SU-DHL-6 (cell line): ENCODE data around the gene IFRD2.

ENCODE experiments used
- H2AFZ ChIP-seq: fragments of 200-600 bp; sonication (generic); 2 replicates; pipeline ENCODE4 v1.6.1; 2014; ENCODE audit warnings: low read depth, mild to moderate bottlenecking, moderate library complexity, mixed read lengths, antibody characterized with exemption, low read length; ENCODE audit not compliant: severe bottlenecking
- H3F3A ChIP-seq: fragments of 200-600 bp; shearing (Covaris generic); 2 replicates; pipeline ENCODE4 v1.6.0; 2016; ENCODE audit warnings: antibody characterized with exemption, mild to moderate bottlenecking; ENCODE audit not compliant: insufficient read depth
- H3K27ac ChIP-seq: fragments of 200-600 bp; sonication (generic); 2 replicates; pipeline ENCODE4 v1.5.1; 2016; ENCODE audit warnings: low read depth, mild to moderate bottlenecking, low read length, moderate library complexity, mixed read lengths
- H3K27me3 ChIP-seq: fragments of 200-600 bp; sonication (generic), shearing (Covaris generic); 2 replicates; pipeline ENCODE4 v1.6.0; 2014; ENCODE audit warnings: mild to moderate bottlenecking, low read length
- H3K36me3 ChIP-seq: fragments of 200-600 bp; sonication (generic); 2 replicates; pipeline ENCODE4 v1.6.1; 2014; ENCODE audit warnings: mild to moderate bottlenecking, low read length, mixed read lengths
- H3K4me2 ChIP-seq: fragments of 300-600, 200-600 bp; shearing (Covaris generic), sonication (generic); 2 replicates; pipeline ENCODE4 v1.6.0; 2014; ENCODE audit warnings: low read length, low read depth, mild to moderate bottlenecking; ENCODE audit not compliant: poor library complexity, severe bottlenecking
- H3K4me3 ChIP-seq: fragments of 200-600 bp; sonication (generic); 2 replicates; pipeline ENCODE4 v1.5.1; 2014; ENCODE audit warnings: antibody characterized with exemption, low read length, mild to moderate bottlenecking, mixed read lengths; ENCODE audit not compliant: insufficient read depth, poor library complexity, severe bottlenecking
- H3K79me2 ChIP-seq: fragments of 200-600 bp; sonication (generic); 2 replicates; pipeline ENCODE4 v1.6.1; 2014; ENCODE audit warnings: mild to moderate bottlenecking, low read length, moderate library complexity; ENCODE audit not compliant: insufficient read depth
- H3K9ac ChIP-seq: fragments of 200-600 bp; sonication (generic); 2 replicates; pipeline ENCODE4 v1.7.0; 2014; ENCODE audit warnings: mild to moderate bottlenecking, low read length
- H3K9me2 ChIP-seq: fragments of 200-600 bp; sonication (generic); replicated peaks from 2 replicates; pipeline ENCODE4 v1.6.1; 2014; ENCODE audit warnings: low read length; ENCODE audit not compliant: insufficient read depth
- H3K9me3 ChIP-seq: fragments of 200-600 bp; sonication (generic); 2 replicates; pipeline ENCODE4 v1.6.1; 2014; ENCODE audit warnings: low read length, mixed read lengths; ENCODE audit not compliant: insufficient read depth
- H4K20me1 ChIP-seq: fragments of 200-600 bp; sonication (generic); 2 replicates; pipeline ENCODE4 v1.6.1; 2014; ENCODE audit warnings: low read depth, mild to moderate bottlenecking, antibody characterized with exemption, low read length, moderate library complexity, mixed read lengths
- CTCF ChIP-seq: fragments of 200-600 bp; sonication (generic); IDR thresholded peaks from one replicate; pipeline ENCODE4 v1.5.1; 2017; ENCODE audit warnings: antibody characterized with exemption, mild to moderate bottlenecking, low read length, moderate library complexity; ENCODE audit not compliant: insufficient read depth, poor library complexity, severe bottlenecking
- EZH2phosphoT487 ChIP-seq: fragments of 200-600 bp; sonication (generic), shearing (Covaris generic); conservative IDR thresholded peaks from 2 replicates; pipeline ENCODE4 v1.6.1; 2018; ENCODE audit warnings: mild to moderate bottlenecking, antibody characterized with exemption, low read length, moderate library complexity, mixed read lengths

The IFRD2 gene

GRCh38 chr3:50270422-50271224 is 21.6 kb downstream of the IFRD2 start:
- no peak overlapping the region for H3K27ac ChIP-seq
- H2AFZ ChIP-seq, result no peak overlapping the region
- H3K4me2 ChIP-seq, result no peak overlapping the region
- no peaks in the 10 kb centered on the region for H3K79me2 ChIP-seq
- no peaks in the 10 kb centered on the region for H3K9me3 ChIP-seq
- no peaks in the 10 kb centered on the region for H3K9me2 ChIP-seq
- no peak for TF ChIP-seq EZH2phosphoT487
- TF ChIP-seq CTCF, result no peak
- H3K36me3 ChIP-seq, result no peaks in the 10 kb centered on the region
- H4K20me1 ChIP-seq, result no peaks in the 10 kb centered on the region
- no peaks in the 10 kb centered on the region for H3F3A ChIP-seq
- no peaks in the 10 kb centered on the region for H3K27me3 ChIP-seq
- no peak overlapping the region for H3K4me3 ChIP-seq
- H3K9ac ChIP-seq, result no peak overlapping the region

DNA sequence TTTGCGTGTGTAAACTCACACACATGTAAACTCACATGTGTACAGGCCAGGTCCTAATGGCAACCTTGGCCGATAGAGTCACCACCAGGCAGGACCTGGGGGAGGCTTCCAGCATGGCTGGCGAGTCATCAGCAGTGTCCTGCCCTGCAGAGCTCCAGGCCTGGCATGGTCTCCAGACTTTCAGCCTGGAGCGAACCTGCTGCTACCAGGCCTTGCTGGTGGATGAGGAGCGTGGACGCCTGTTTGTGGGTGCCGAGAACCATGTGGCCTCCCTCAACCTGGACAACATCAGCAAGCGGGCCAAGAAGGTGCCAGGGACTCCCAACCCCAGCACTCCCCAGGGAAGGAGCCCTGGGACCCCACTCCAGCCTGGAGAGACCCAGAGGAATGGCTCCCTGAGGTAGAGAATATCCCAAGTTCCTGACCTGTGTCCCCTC is 22.2 kb downstream of the IFRD2 start:
- Histone ChIP-seq H2AFZ (no peak overlapping the region), H3K27me3 (no peaks in the 10 kb centered on the region), H3K4me2 (no peak overlapping the region), H3K9me3 (no peaks in the 10 kb centered on the region), H3F3A (no peaks in the 10 kb centered on the region), H3K4me3 (no peak overlapping the region), H3K36me3 (no peaks in the 10 kb centered on the region), H3K9ac (no peak overlapping the region), H3K27ac (no peak overlapping the region), H3K79me2 (no peaks in the 10 kb centered on the region), H4K20me1 (no peaks in the 10 kb centered on the region), H3K9me2 (no peaks in the 10 kb centered on the region)
- TF ChIP-seq EZH2phosphoT487, result no peak
- TF ChIP-seq CTCF, result no peak

GRCh38 chr3:50269460-50269859 is 22.8 kb downstream of the IFRD2 start:
- Histone ChIP-seq H3K9ac (no peak overlapping the region), H3K27me3 (no peaks in the 10 kb centered on the region), H3K79me2 (no peaks in the 10 kb centered on the region), H3K9me2 (no peaks in the 10 kb centered on the region), H4K20me1 (no peaks in the 10 kb centered on the region), H3K4me3 (no peak overlapping the region), H3K27ac (no peak overlapping the region), H3F3A (no peaks in the 10 kb centered on the region), H3K4me2 (no peak overlapping the region), H3K9me3 (no peaks in the 10 kb centered on the region), H2AFZ (no peak overlapping the region), H3K36me3 (no peaks in the 10 kb centered on the region)
- no peak for TF ChIP-seq EZH2phosphoT487
- TF ChIP-seq CTCF, result no peak
